C4-2B (cell line): ENCODE measurements around the gene LIAS.
A peak's percentile ranks its signal among the peaks of the same experiment; 100 is the strongest.

Source experiments
- CTCF ChIP-seq: fragments of 450-650 bp; conservative IDR thresholded peaks from 2 replicates; pipeline ENCODE4 v1.5.1; 2017; ENCODE audit warnings: mild to moderate bottlenecking
- ZFX ChIP-seq: fragments of 450-650 bp; IDR thresholded peaks from 2 replicates; pipeline ENCODE4 v1.6.1; 2017

GRCh38 chr4:39469429-39470077, 10.7 kb downstream of the LIAS start:
- peak; percentile 88 for TF ChIP-seq CTCF
- TF ChIP-seq ZFX, result no peak
